Activated T-helper 2 cell treated with anti-CD3 and anti-CD28 coated beads, Interferon-gamma antibody, Interleukin-2, Interleukin-4, amounts not matched to agents 10 μg/mL and 5 μg/mL and 100 μg/mL, durations not matched to agents 14 hours and 24 hours and 36 hours (primary cell): ENCODE data around the gene KRTAP10-3. TPM values are rescaled to one million over a fixed set of nuclear protein-coding genes. Genes with fewer than 3 reads are reported as not detected.
"Not testable (repeated sequence)": the region's sequence is repeated elsewhere in the genome, so short reads cannot be mapped to it uniquely, and the experiment has no call there.

Source experiments
- DNase-seq: peaks from one replicate; pipeline ENCODE4 v3.0.0; 2021; ENCODE audit warnings: low spot score
- H3K27ac Mint-ChIP-seq: one replicate; pipeline ENCODE4 v1.8.0; 2021; ENCODE audit warnings: mixed read lengths
- H3K27me3 Mint-ChIP-seq: one replicate; pipeline ENCODE4 v1.8.0; 2021; ENCODE audit warnings: low read depth, mixed read lengths
- H3K36me3 Mint-ChIP-seq: one replicate; pipeline ENCODE4 v1.8.0; 2021; ENCODE audit warnings: low read depth, mixed read lengths
- H3K4me1 Mint-ChIP-seq: one replicate; pipeline ENCODE4 v1.8.0; 2021; ENCODE audit warnings: low read depth, mixed read lengths
- H3K4me3 Mint-ChIP-seq: one replicate; pipeline ENCODE4 v1.8.0; 2021; ENCODE audit warnings: low read depth, mild to moderate bottlenecking, moderate library complexity, mixed read lengths
- H3K9me3 Mint-ChIP-seq: one replicate; pipeline ENCODE4 v1.8.0; 2021; ENCODE audit warnings: mixed read lengths
- intact Hi-C: fragments of 100-400 bp; cut with micrococcal nuclease; formaldehyde crosslinking; loops from one replicate; pipeline ENCODE4 v1.15.1; 2023
- total RNA-seq: library from RNA; stranded (reverse); gene quantifications from 2 replicates; pipeline ENCODE4 v1.2.3, GENCODE V29; 2022

Gene KRTAP10-3
- total RNA-seq, 1 donor from 2014 or later, result not detected

- intact Hi-C loops, result no loop called here
- no peaks in the 10 kb centered on the region for H3K36me3 Mint-ChIP-seq
- H3K4me1 Mint-ChIP-seq, result no peaks in the 10 kb centered on the region
- no peak overlapping the region for H3K27ac Mint-ChIP-seq
- no peak for DNase-seq
- H3K27me3 Mint-ChIP-seq, result peaks cover 23% of the 10 kb centered on the region
- H3K9me3 Mint-ChIP-seq, result peaks cover 14% of the 10 kb centered on the region
- no peak overlapping the region for H3K4me3 Mint-ChIP-seq
Observed at GRCh38 chr21:44557491-44558328, 885 bp downstream of the KRTAP10-3 start.

- Mint-ChIP-seq H3K27ac (no peak overlapping the region), H3K4me3 (no peak overlapping the region), H3K27me3 (peaks cover 18% of the 10 kb centered on the region), H3K36me3 (no peaks in the 10 kb centered on the region), H3K9me3 (peaks cover 8% of the 10 kb centered on the region), H3K4me1 (no peaks in the 10 kb centered on the region)
- DNase-seq, result no peak
- intact Hi-C loops, result no loop called here
Observed at GRCh38 chr21:44556879-44557278, 1.7 kb downstream of the KRTAP10-3 start.

- no peak for DNase-seq
- Mint-ChIP-seq H3K4me3 (no peak overlapping the region), H3K27ac (no peak overlapping the region), H3K4me1 (no peaks in the 10 kb centered on the region), H3K9me3 (peaks cover under 1% of the 10 kb centered on the region), H3K36me3 (no peaks in the 10 kb centered on the region), H3K27me3 (peaks cover 10% of the 10 kb centered on the region)
- intact Hi-C loops, result no loop called here
Observed at GRCh38 chr21:44555200-44555875, 3.3 kb downstream of the KRTAP10-3 start.

GRCh38 chr21:44552681-44553080 lies 5.9 kb downstream of the KRTAP10-3 start:
- no peak overlapping the region for H3K4me3 Mint-ChIP-seq
- H3K27me3 Mint-ChIP-seq, result peaks cover 3% of the 10 kb centered on the region
- peaks cover 3% of the 10 kb centered on the region for H3K36me3 Mint-ChIP-seq
- H3K4me1 Mint-ChIP-seq, result peaks cover 3% of the 10 kb centered on the region
- no peak overlapping the region for H3K27ac Mint-ChIP-seq
- no peak for DNase-seq
- peaks cover 7% of the 10 kb centered on the region for H3K9me3 Mint-ChIP-seq
- intact Hi-C loops, result no loop called here

- no peak overlapping the region for H3K27ac Mint-ChIP-seq
- peaks cover 8% of the 10 kb centered on the region for H3K36me3 Mint-ChIP-seq
- H3K4me1 Mint-ChIP-seq, result peaks cover 8% of the 10 kb centered on the region
- no peak overlapping the region for H3K4me3 Mint-ChIP-seq
- intact Hi-C loops, result no loop called here
- H3K9me3 Mint-ChIP-seq, result peaks cover 13% of the 10 kb centered on the region
- peaks cover 3% of the 10 kb centered on the region for H3K27me3 Mint-ChIP-seq
- no peak for DNase-seq
Observed at GRCh38 chr21:44552136-44552535, 6.5 kb downstream of the KRTAP10-3 start.

GRCh38 chr21:44551340-44551961 lies 7.1 kb downstream of the KRTAP10-3 start, which contains the start of gene KRTAP10-2:
TSS of gene KRTAP10-2 (minus strand) at chr21:44551505. CDS start at chr21:44551458, 47 bp downstream.
- peaks cover 20% of the 10 kb centered on the region for H3K9me3 Mint-ChIP-seq
- intact Hi-C loops, result no loop called here
- no peak for DNase-seq
- H3K4me1 Mint-ChIP-seq, result peaks cover 10% of the 10 kb centered on the region
- H3K4me3 Mint-ChIP-seq, result no peak within 1 kb of the TSS
- no peak within 1 kb of the TSS for H3K27ac Mint-ChIP-seq
- peaks cover 15% of the 10 kb centered on the region for H3K36me3 Mint-ChIP-seq
- peaks cover 3% of the 10 kb centered on the region for H3K27me3 Mint-ChIP-seq

GRCh38 chr21:44550807-44551206 lies 7.8 kb downstream of the KRTAP10-3 start:
- H3K27me3 Mint-ChIP-seq, result peaks cover 3% of the 10 kb centered on the region
- H3K27ac Mint-ChIP-seq, result no peak overlapping the region
- peaks cover 20% of the 10 kb centered on the region for H3K9me3 Mint-ChIP-seq
- H3K36me3 Mint-ChIP-seq, result peaks cover 16% of the 10 kb centered on the region
- H3K4me3 Mint-ChIP-seq, result no peak overlapping the region
- intact Hi-C loops, result no loop called here
- DNase-seq, result no peak
- H3K4me1 Mint-ChIP-seq, result peaks cover 10% of the 10 kb centered on the region

GRCh38 chr21:44550285-44550684 lies 8.3 kb downstream of the KRTAP10-3 start:
- H3K27ac Mint-ChIP-seq, DNase-seq, H3K4me3 Mint-ChIP-seq, H3K27me3 Mint-ChIP-seq, intact Hi-C loops: not testable (repeated sequence)
- Mint-ChIP-seq H3K4me1 (peaks cover 10% of the 10 kb centered on the region), H3K9me3 (peaks cover 26% of the 10 kb centered on the region), H3K36me3 (peaks cover 20% of the 10 kb centered on the region)

- Mint-ChIP-seq H3K27ac (no peak overlapping the region), H3K27me3 (peaks cover 5% of the 10 kb centered on the region), H3K36me3 (peaks cover 20% of the 10 kb centered on the region), H3K4me3 (no peak overlapping the region), H3K9me3 (peaks cover 26% of the 10 kb centered on the region), H3K4me1 (peaks cover 10% of the 10 kb centered on the region)
- intact Hi-C loops, result no loop called here
- DNase-seq, result no peak
Observed at GRCh38 chr21:44549525-44550211, 8.9 kb downstream of the KRTAP10-3 start.

- DNase-seq, result no peak
- H3K9me3 Mint-ChIP-seq, result peaks cover 26% of the 10 kb centered on the region
- peaks cover 5% of the 10 kb centered on the region for H3K27me3 Mint-ChIP-seq
- no peak overlapping the region for H3K27ac Mint-ChIP-seq
- intact Hi-C loops, result no loop called here
- H3K4me3 Mint-ChIP-seq, result no peak overlapping the region
- peaks cover 10% of the 10 kb centered on the region for H3K4me1 Mint-ChIP-seq
- H3K36me3 Mint-ChIP-seq, result peaks cover 20% of the 10 kb centered on the region
Observed at GRCh38 chr21:44548922-44549321, 9.7 kb downstream of the KRTAP10-3 start.

GRCh38 chr21:44548381-44548780 lies 10.2 kb downstream of the KRTAP10-3 start:
- no peak overlapping the region for H3K27ac Mint-ChIP-seq
- DNase-seq, result no peak
- peaks cover 26% of the 10 kb centered on the region for H3K9me3 Mint-ChIP-seq
- H3K36me3 Mint-ChIP-seq, result peaks cover 20% of the 10 kb centered on the region
- H3K4me3 Mint-ChIP-seq, result no peak overlapping the region
- peaks cover 10% of the 10 kb centered on the region for H3K4me1 Mint-ChIP-seq
- intact Hi-C loops, result no loop called here
- peaks cover 5% of the 10 kb centered on the region for H3K27me3 Mint-ChIP-seq

- intact Hi-C loops, result no loop called here
- Mint-ChIP-seq H3K27me3 (peaks cover 2% of the 10 kb centered on the region), H3K4me3 (no peak overlapping the region), H3K4me1 (peaks cover 10% of the 10 kb centered on the region), H3K36me3 (peaks cover 20% of the 10 kb centered on the region), H3K9me3 (peaks cover 26% of the 10 kb centered on the region), H3K27ac (no peak overlapping the region)
- no peak for DNase-seq
Observed at GRCh38 chr21:44547656-44548331, 10.8 kb downstream of the KRTAP10-3 start.
